K562 (cell line): ENCODE results near the gene IL12RB2. TPM values are rescaled to one million over a fixed set of nuclear protein-coding genes. Genes with fewer than 3 reads are reported as not detected.

Source experiments
- BCL6 ChIP-seq: fragments of 250-450 bp; sonication (Bioruptor Pico); IDR thresholded peaks from 2 replicates; pipeline ENCODE4 v1.4.0; 2020
- CBFB ChIP-seq: sonication (generic); formaldehyde crosslinking; IDR thresholded peaks from 2 replicates; pipeline ENCODE4 v1.4.0; 2020; ENCODE audit warnings: mild to moderate bottlenecking, missing genetic modification reagents
- CCNT2 ChIP-seq: IDR thresholded peaks from 2 replicates; pipeline ENCODE4 v1.6.1; 2011; ENCODE audit warnings: borderline replicate concordance, low read depth, mild to moderate bottlenecking, moderate library complexity, mixed read lengths, low read length; ENCODE audit not compliant: insufficient read length; ENCODE audit errors: extremely low read depth
- COPS2 ChIP-seq: fragments of 450-650 bp; conservative IDR thresholded peaks from 2 replicates; pipeline ENCODE4 v1.6.1; 2016; ENCODE audit warnings: mild to moderate bottlenecking, moderate library complexity
- GTF2A2 ChIP-seq: IDR thresholded peaks from 2 replicates; pipeline ENCODE4 v1.6.1; 2016; ENCODE audit warnings: mild to moderate bottlenecking, missing genetic modification characterization, missing compliant biosample characterization
- HDAC1 ChIP-seq, 2 experiments: fragments of 450-650 bp; IDR thresholded peaks; 2 replicates each; pipeline ENCODE4 v1.6.1; 2016 to 2017; ENCODE audit warnings: inconsistent platforms in 1 of 2, mild to moderate bottlenecking in 1 of 2, moderate library complexity in 1 of 2
- HNRNPH1 ChIP-seq: fragments of 200-400 bp; formaldehyde crosslinking; optimal IDR thresholded peaks from 2 replicates; pipeline ENCODE3; 2017; ENCODE audit warnings: low read depth, mild to moderate bottlenecking, low read length, moderate library complexity
- MAFK ChIP-seq: IDR thresholded peaks from 2 replicates; pipeline ENCODE4 v1.6.1; 2011; ENCODE audit warnings: low read length, improper control_type of control experiment
- MCM3 ChIP-seq: fragments of 450-650 bp; IDR thresholded peaks from 2 replicates; pipeline ENCODE4 v1.6.1; 2016
- MEF2D ChIP-seq: conservative IDR thresholded peaks from 2 replicates; pipeline ENCODE4 v1.6.1; 2016; ENCODE audit warnings: low read depth, missing genetic modification characterization, missing compliant biosample characterization
- NR4A1 ChIP-seq, 2 experiments: fragments of 250-450 bp in 1 of 2; fragments of 450-650 bp in 1 of 2; sonication (Bioruptor Pico) in 1 of 2; IDR thresholded peaks; 2 replicates each; pipeline versions ENCODE4 v1.4.0 to v1.6.1; 2016 to 2020; ENCODE audit warnings: mild to moderate bottlenecking in 2 of 2, missing compliant biosample characterization in 1 of 2, missing genetic modification characterization in 1 of 2, moderate library complexity in 1 of 2
- NRF1 ChIP-seq, 2 experiments: fragments of 450-650 bp; IDR thresholded peaks in 1 of 2; conservative IDR thresholded peaks in 1 of 2; 2 replicates each; pipeline ENCODE4 v1.6.1; 2014; ENCODE audit warnings: mild to moderate bottlenecking in 2 of 2
- SIN3A ChIP-seq, 2 experiments: fragments of 150-350 bp in 1 of 2; IDR thresholded peaks; 2 replicates each; pipeline ENCODE4 v1.6.1; 2011 to 2016; ENCODE audit warnings: borderline replicate concordance in 2 of 2, low read depth in 2 of 2, low read length in 2 of 2, mild to moderate bottlenecking in 2 of 2, moderate library complexity in 2 of 2; ENCODE audit not compliant: control insufficient read depth in 1 of 2
- TEAD1 ChIP-seq, 2 experiments: fragments of 450-650 bp in 1 of 2; sonication (generic) in 1 of 2; formaldehyde crosslinking; IDR thresholded peaks; 2 replicates each; pipeline versions ENCODE4 v1.4.0 to v1.8.0; 2020 to 2022; ENCODE audit warnings: mild to moderate bottlenecking in 2 of 2, missing genetic modification reagents in 1 of 2
- ZNF263 ChIP-seq: sonication (generic); formaldehyde crosslinking; IDR thresholded peaks from 2 replicates; pipeline ENCODE4 v1.8.0; 2022; ENCODE audit warnings: mild to moderate bottlenecking, missing genetic modification reagents, borderline replicate concordance
- ZNF551 ChIP-seq: fragments of 250-450 bp; sonication (Bioruptor Pico); IDR thresholded peaks from 2 replicates; pipeline ENCODE4 v1.5.0; 2021; ENCODE audit warnings: mild to moderate bottlenecking, moderate library complexity
- ZNF589 ChIP-seq: fragments of 200-800 bp; sonication (Bioruptor generic); IDR thresholded peaks from 2 replicates; pipeline ENCODE4 v1.6.1; 2016; ENCODE audit warnings: low read depth, missing genetic modification characterization, missing compliant biosample characterization
- polyA plus RNA-seq, 8 experiments: library from polyadenylated mRNA; depleted of rRNA in 4 of 8; stranded (reverse) in 5 of 8; unstranded in 3 of 8; fragments of >200 nt; fragmentation: Nextera tagmentation in 2 of 8; fragmentation: Illumina TruSeq in 1 of 8; extraction: Ambion mirVana in 2 of 8; extraction: Trizol in 1 of 8; gene quantifications; 2 replicates each; pipeline versions ENCODE4 v1.2.1 to v1.2.3, GENCODE V29; 2011 to 2014; ENCODE audit warnings: inconsistent platforms in 1 of 8, missing spikeins in 1 of 8
- total RNA-seq, 7 experiments: library from RNA; depleted of rRNA in 6 of 7; stranded (reverse); fragments of >200 nt in 6 of 7; fragmentation: Illumina TruSeq in 2 of 7; extraction: Trizol in 2 of 7; gene quantifications; 2 replicates each; pipeline versions ENCODE4 v1.2.1 to v1.2.3, GENCODE V29; 2011 to 2021; ENCODE audit warnings: low replicate concordance in 1 of 7
- TF ChIP-seq, protein P1 (sequence below), 2 experiments: fragments of 150-350 bp in 1 of 2; IDR thresholded peaks; 2 replicates each; pipeline ENCODE4 v1.6.1; 2012 to 2016; ENCODE audit warnings: low read depth in 2 of 2, low read length in 2 of 2, mild to moderate bottlenecking in 1 of 2, moderate library complexity in 1 of 2
- TF ChIP-seq, protein P2 (sequence below): fragments of 450-650 bp; formaldehyde crosslinking; IDR thresholded peaks from 2 replicates; pipeline ENCODE4 v1.4.0; 2020; ENCODE audit warnings: mild to moderate bottlenecking, mixed read lengths
- TF ChIP-seq, protein P3 (sequence below): fragments of 450-650 bp; IDR thresholded peaks from 2 replicates; pipeline ENCODE4 v1.6.1; 2016; ENCODE audit warnings: low read depth, mild to moderate bottlenecking, moderate library complexity
- TF ChIP-seq, protein P4 (sequence below): fragments of 450-650 bp; formaldehyde crosslinking; IDR thresholded peaks from 2 replicates; pipeline ENCODE4 v1.4.0; 2020; ENCODE audit warnings: mild to moderate bottlenecking, moderate library complexity

The IL12RB2 gene
- total and polyA plus RNA-seq, 9 of the 15 experiments (the other 6 are each of a cell fraction or from before 2014, with no cell fraction given) = 0.39 to 3.3 (median 1.9) TPM

DNA sequence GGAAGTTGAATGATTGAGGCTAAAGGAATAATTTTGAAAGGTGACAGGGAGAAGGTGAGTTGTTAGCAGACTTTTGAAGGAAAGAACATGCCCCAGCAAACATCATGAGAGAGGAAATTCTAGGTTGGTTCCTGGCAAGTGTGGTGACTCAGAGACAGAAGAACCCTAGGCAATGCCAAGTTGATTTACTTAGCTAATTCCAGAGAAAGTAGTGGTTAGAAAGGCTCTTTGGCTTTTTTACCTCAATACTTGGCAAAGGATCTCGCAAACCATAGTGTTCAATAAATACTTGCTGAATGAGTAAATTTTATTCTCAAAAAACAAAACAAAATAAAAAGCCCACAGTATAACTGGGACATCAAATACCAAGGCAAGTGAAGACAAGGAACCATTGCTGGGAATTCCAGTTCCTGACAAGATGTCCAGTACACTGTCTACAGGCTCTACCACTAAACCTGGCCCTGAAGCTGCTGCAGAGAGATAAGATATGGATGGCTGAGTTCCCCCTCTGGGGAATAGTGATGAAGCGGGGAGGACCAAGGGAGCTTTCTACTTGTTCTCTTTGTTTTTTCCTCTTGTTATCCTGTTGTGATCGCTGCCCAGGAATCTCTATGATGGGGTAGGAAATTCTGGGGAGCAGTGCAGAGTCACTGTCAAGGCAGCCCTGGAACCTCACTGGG, 48.2 kb downstream of the IL12RB2 start (continued):
- TF ChIP-seq, protein P1, sequence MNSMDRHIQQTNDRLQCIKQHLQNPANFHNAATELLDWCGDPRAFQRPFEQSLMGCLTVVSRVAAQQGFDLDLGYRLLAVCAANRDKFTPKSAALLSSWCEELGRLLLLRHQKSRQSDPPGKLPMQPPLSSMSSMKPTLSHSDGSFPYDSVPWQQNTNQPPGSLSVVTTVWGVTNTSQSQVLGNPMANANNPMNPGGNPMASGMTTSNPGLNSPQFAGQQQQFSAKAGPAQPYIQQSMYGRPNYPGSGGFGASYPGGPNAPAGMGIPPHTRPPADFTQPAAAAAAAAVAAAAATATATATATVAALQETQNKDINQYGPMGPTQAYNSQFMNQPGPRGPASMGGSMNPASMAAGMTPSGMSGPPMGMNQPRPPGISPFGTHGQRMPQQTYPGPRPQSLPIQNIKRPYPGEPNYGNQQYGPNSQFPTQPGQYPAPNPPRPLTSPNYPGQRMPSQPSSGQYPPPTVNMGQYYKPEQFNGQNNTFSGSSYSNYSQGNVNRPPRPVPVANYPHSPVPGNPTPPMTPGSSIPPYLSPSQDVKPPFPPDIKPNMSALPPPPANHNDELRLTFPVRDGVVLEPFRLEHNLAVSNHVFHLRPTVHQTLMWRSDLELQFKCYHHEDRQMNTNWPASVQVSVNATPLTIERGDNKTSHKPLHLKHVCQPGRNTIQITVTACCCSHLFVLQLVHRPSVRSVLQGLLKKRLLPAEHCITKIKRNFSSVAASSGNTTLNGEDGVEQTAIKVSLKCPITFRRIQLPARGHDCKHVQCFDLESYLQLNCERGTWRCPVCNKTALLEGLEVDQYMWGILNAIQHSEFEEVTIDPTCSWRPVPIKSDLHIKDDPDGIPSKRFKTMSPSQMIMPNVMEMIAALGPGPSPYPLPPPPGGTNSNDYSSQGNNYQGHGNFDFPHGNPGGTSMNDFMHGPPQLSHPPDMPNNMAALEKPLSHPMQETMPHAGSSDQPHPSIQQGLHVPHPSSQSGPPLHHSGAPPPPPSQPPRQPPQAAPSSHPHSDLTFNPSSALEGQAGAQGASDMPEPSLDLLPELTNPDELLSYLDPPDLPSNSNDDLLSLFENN (IDR thresholded peaks at IDR 0.05; ENCODE audit: low read depth in 2 of 2, low read length in 2 of 2) = peak in 1 of 2 experiments; percentile 47; a peak in 1 of 4 replicates
- TF ChIP-seq NRF1 (conservative IDR thresholded peaks at IDR 0.05 in 1 of 2, IDR thresholded peaks at IDR 0.05 in 1 of 2) (no peak), MAFK (no peak), HDAC1 (IDR thresholded peaks at IDR 0.05) (peak in 1 of 2 experiments; percentile 49; a peak in 2 of 4 replicates), ZNF551 (no peak), NR4A1 (CRISPR knock-in tag; IDR thresholded peaks at IDR 0.05) (no peak), NR4A1 (tag; IDR thresholded peaks at IDR 0.05) (no peak), ZNF589 (no peak), SIN3A (IDR thresholded peaks at IDR 0.05; ENCODE audit: borderline replicate concordance in 2 of 2, control insufficient read depth in 1 of 2, low read depth in 2 of 2, low read length in 2 of 2) (no peak), TEAD1 (CRISPR knock-in tag; IDR thresholded peaks at IDR 0.05) (0 out of 4 replicates have a peak, but pooled peaks of 1 of the 2 experiments have one; percentile 45), MCM3 (no peak), HNRNPH1 (no peak), GTF2A2 (tag) (no peak), CCNT2 (peak; percentile 52), MEF2D (tag) (no peak), CBFB (CRISPR knock-in tag) (no peak), BCL6 (CRISPR knock-in tag) (no peak), ZNF263 (no peak), COPS2 (no peak)
- TF ChIP-seq, protein P2, sequence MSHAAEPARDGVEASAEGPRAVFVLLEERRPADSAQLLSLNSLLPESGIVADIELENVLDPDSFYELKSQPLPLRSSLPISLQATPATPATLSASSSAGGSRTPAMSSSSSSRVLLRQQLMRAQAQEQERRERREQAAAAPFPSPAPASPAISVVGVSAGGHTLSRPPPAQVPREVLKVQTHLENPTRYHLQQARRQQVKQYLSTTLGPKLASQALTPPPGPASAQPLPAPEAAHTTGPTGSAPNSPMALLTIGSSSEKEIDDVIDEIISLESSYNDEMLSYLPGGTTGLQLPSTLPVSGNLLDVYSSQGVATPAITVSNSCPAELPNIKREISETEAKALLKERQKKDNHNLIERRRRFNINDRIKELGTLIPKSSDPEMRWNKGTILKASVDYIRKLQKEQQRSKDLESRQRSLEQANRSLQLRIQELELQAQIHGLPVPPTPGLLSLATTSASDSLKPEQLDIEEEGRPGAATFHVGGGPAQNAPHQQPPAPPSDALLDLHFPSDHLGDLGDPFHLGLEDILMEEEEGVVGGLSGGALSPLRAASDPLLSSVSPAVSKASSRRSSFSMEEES (CRISPR knock-in tag) = no peak
- TF ChIP-seq, protein P3, sequence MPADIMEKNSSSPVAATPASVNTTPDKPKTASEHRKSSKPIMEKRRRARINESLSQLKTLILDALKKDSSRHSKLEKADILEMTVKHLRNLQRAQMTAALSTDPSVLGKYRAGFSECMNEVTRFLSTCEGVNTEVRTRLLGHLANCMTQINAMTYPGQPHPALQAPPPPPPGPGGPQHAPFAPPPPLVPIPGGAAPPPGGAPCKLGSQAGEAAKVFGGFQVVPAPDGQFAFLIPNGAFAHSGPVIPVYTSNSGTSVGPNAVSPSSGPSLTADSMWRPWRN = no peak
- TF ChIP-seq, protein P4, sequence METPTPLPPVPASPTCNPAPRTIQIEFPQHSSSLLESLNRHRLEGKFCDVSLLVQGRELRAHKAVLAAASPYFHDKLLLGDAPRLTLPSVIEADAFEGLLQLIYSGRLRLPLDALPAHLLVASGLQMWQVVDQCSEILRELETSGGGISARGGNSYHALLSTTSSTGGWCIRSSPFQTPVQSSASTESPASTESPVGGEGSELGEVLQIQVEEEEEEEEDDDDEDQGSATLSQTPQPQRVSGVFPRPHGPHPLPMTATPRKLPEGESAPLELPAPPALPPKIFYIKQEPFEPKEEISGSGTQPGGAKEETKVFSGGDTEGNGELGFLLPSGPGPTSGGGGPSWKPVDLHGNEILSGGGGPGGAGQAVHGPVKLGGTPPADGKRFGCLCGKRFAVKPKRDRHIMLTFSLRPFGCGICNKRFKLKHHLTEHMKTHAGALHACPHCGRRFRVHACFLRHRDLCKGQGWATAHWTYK (CRISPR knock-in tag) = no peak
